Stimulated activated naive B cell treated with anti-CD40 and anti-IgM and Interleukin-4, amounts not matched to agents 10 μg/mL and 1 μg/mL and 100 μg/mL, for 72 hours (primary cell): Measurements from ENCODE around the gene SLC5A6.
A peak's percentile ranks its signal among the peaks of the same experiment; 100 is the strongest.

Source experiments
- ATAC-seq, 2 donors: fragments of 150-1000 bp; cut with Tn5 transposase; replicated peaks; 2 replicates each; pipeline ENCODE4 v1.10.0; 2021; ENCODE audit warnings: moderate library complexity in 1 of 2
- DNase-seq: peaks from one replicate; pipeline ENCODE4 v3.0.0; 2021
- H3K27ac Mint-ChIP-seq: one replicate; pipeline ENCODE4 v1.8.0; 2022; ENCODE audit warnings: mild to moderate bottlenecking, mixed read lengths
- H3K27me3 Mint-ChIP-seq, 2 donors: one replicate each; pipeline ENCODE4 v1.8.0; 2022; ENCODE audit warnings: mixed read lengths in 2 of 2
- H3K36me3 Mint-ChIP-seq, 2 donors: one replicate each; pipeline ENCODE4 v1.8.0; 2022; ENCODE audit warnings: mixed read lengths in 2 of 2, mild to moderate bottlenecking in 1 of 2
- H3K4me1 Mint-ChIP-seq, 2 donors: one replicate each; pipeline ENCODE4 v1.8.0; 2022; ENCODE audit warnings: mixed read lengths in 2 of 2, mild to moderate bottlenecking in 1 of 2
- H3K4me3 Mint-ChIP-seq, 2 donors: one replicate each; pipeline ENCODE4 v1.8.0; 2022; ENCODE audit warnings: mild to moderate bottlenecking in 2 of 2, mixed read lengths in 2 of 2, moderate library complexity in 1 of 2
- H3K9me3 Mint-ChIP-seq, 2 donors: one replicate each; pipeline ENCODE4 v1.8.0; 2022; ENCODE audit warnings: mixed read lengths in 2 of 2, mild to moderate bottlenecking in 1 of 2

Gene SLC5A6

GRCh38 chr2:27243391-27244130 is 31.5 kb upstream of the SLC5A6 start:
- Mint-ChIP-seq H3K27ac (no peak overlapping the region), H3K4me1 (no peaks in the 10 kb centered on the region), H3K27me3 (no peaks in the 10 kb centered on the region), H3K9me3 (no peaks in the 10 kb centered on the region), H3K4me3 (no peak overlapping the region), H3K36me3 (peaks cover 48 to 52% of the 10 kb centered on the region in 2 donors)
- ATAC-seq (no peak), DNase-seq (no peak)

GRCh38 chr2:27242614-27242951 is 30.5 kb upstream of the SLC5A6 start:
- H3K4me1 Mint-ChIP-seq: no peaks in the 10 kb centered on the region
- DNase-seq (no peak), ATAC-seq (no peak)
- no peaks in the 10 kb centered on the region for H3K9me3 Mint-ChIP-seq
- no peaks in the 10 kb centered on the region for H3K27me3 Mint-ChIP-seq
- H3K36me3 Mint-ChIP-seq: peaks cover 54 to 62% of the 10 kb centered on the region in 2 donors
- H3K4me3 Mint-ChIP-seq: no peak overlapping the region
- no peak overlapping the region for H3K27ac Mint-ChIP-seq

- Mint-ChIP-seq H3K4me3 (no peak overlapping the region), H3K27ac (no peak overlapping the region), H3K27me3 (no peaks in the 10 kb centered on the region), H3K9me3 (no peaks in the 10 kb centered on the region), H3K36me3 (peaks cover 59 to 68% of the 10 kb centered on the region in 2 donors), H3K4me1 (no peaks in the 10 kb centered on the region)
- DNase-seq: no peak
- no peak for ATAC-seq
Measured at GRCh38 chr2:27241761-27242613, 29.9 kb upstream of the SLC5A6 start.

- H3K27ac Mint-ChIP-seq: no peak overlapping the region
- H3K36me3 Mint-ChIP-seq: peaks cover 66 to 77% of the 10 kb centered on the region in 2 donors
- no peak overlapping the region for H3K4me3 Mint-ChIP-seq
- no peaks in the 10 kb centered on the region for H3K4me1 Mint-ChIP-seq
- H3K9me3 Mint-ChIP-seq: no peaks in the 10 kb centered on the region
- no peak for DNase-seq
- ATAC-seq: no peak
- H3K27me3 Mint-ChIP-seq: no peaks in the 10 kb centered on the region
Measured at GRCh38 chr2:27240406-27240805, 28.3 kb upstream of the SLC5A6 start.

GRCh38 chr2:27238976-27239375 is 26.9 kb upstream of the SLC5A6 start:
- no peak for DNase-seq
- Mint-ChIP-seq H3K4me3 (no peak overlapping the region), H3K27ac (no peak overlapping the region), H3K9me3 (no peaks in the 10 kb centered on the region), H3K36me3 (peaks cover 66 to 75% of the 10 kb centered on the region in 2 donors), H3K4me1 (no peaks in the 10 kb centered on the region), H3K27me3 (no peaks in the 10 kb centered on the region)
- no peak for ATAC-seq

- H3K27ac Mint-ChIP-seq: no peak overlapping the region
- peaks cover 62 to 76% of the 10 kb centered on the region in 2 donors for H3K36me3 Mint-ChIP-seq
- no peaks in the 10 kb centered on the region for H3K4me1 Mint-ChIP-seq
- no peaks in the 10 kb centered on the region for H3K27me3 Mint-ChIP-seq
- H3K4me3 Mint-ChIP-seq: no peak overlapping the region
- DNase-seq (no peak), ATAC-seq (no peak)
- no peaks in the 10 kb centered on the region for H3K9me3 Mint-ChIP-seq
Measured at GRCh38 chr2:27237341-27237945, 25.4 kb upstream of the SLC5A6 start.

GRCh38 chr2:27236626-27237025 is 24.6 kb upstream of the SLC5A6 start:
- Mint-ChIP-seq H3K9me3 (no peaks in the 10 kb centered on the region), H3K27ac (no peak overlapping the region), H3K4me1 (no peaks in the 10 kb centered on the region), H3K36me3 (peaks cover 60 to 78% of the 10 kb centered on the region in 2 donors), H3K4me3 (no peak overlapping the region), H3K27me3 (no peaks in the 10 kb centered on the region)
- DNase-seq: no peak
- no peak for ATAC-seq

GRCh38 chr2:27236136-27236535 is 24.1 kb upstream of the SLC5A6 start:
- H3K9me3 Mint-ChIP-seq: no peaks in the 10 kb centered on the region
- no peaks in the 10 kb centered on the region for H3K27me3 Mint-ChIP-seq
- no peak for DNase-seq
- no peak overlapping the region for H3K27ac Mint-ChIP-seq
- peak overlapping the region in 1 of 2 donors; percentile 7 for H3K4me3 Mint-ChIP-seq
- no peaks in the 10 kb centered on the region for H3K4me1 Mint-ChIP-seq
- ATAC-seq: no peak
- H3K36me3 Mint-ChIP-seq: peaks cover 59 to 79% of the 10 kb centered on the region in 2 donors

- Mint-ChIP-seq H3K27me3 (no peaks in the 10 kb centered on the region), H3K9me3 (no peaks in the 10 kb centered on the region), H3K36me3 (peaks cover 51 to 67% of the 10 kb centered on the region in 2 donors), H3K4me3 (no peak overlapping the region), H3K27ac (no peak overlapping the region), H3K4me1 (no peaks in the 10 kb centered on the region)
- ATAC-seq (no peak), DNase-seq (no peak)
Measured at GRCh38 chr2:27233341-27233740, 21.3 kb upstream of the SLC5A6 start.

- DNase-seq: no peak
- no peaks in the 10 kb centered on the region for H3K9me3 Mint-ChIP-seq
- ATAC-seq: no peak
- peaks cover 44 to 62% of the 10 kb centered on the region in 2 donors for H3K36me3 Mint-ChIP-seq
- H3K27ac Mint-ChIP-seq: no peak overlapping the region
- H3K4me1 Mint-ChIP-seq: no peaks in the 10 kb centered on the region
- H3K4me3 Mint-ChIP-seq: no peak overlapping the region
- no peaks in the 10 kb centered on the region for H3K27me3 Mint-ChIP-seq
Measured at GRCh38 chr2:27231921-27232320, 19.9 kb upstream of the SLC5A6 start.

- Mint-ChIP-seq H3K4me1 (no peaks in the 10 kb centered on the region), H3K4me3 (no peak overlapping the region), H3K27me3 (no peaks in the 10 kb centered on the region), H3K9me3 (no peaks in the 10 kb centered on the region), H3K27ac (no peak overlapping the region), H3K36me3 (peaks cover 45 to 68% of the 10 kb centered on the region in 2 donors)
- DNase-seq (no peak), ATAC-seq (no peak)
Measured at GRCh38 chr2:27227501-27227900, 15.4 kb upstream of the SLC5A6 start.

GRCh38 chr2:27225526-27225925 is 13.5 kb upstream of the SLC5A6 start:
- no peaks in the 10 kb centered on the region for H3K27me3 Mint-ChIP-seq
- DNase-seq (no peak), ATAC-seq (no peak)
- no peak overlapping the region for H3K27ac Mint-ChIP-seq
- no peaks in the 10 kb centered on the region for H3K9me3 Mint-ChIP-seq
- peaks cover 47 to 72% of the 10 kb centered on the region in 2 donors for H3K36me3 Mint-ChIP-seq
- no peak overlapping the region for H3K4me3 Mint-ChIP-seq
- H3K4me1 Mint-ChIP-seq: no peaks in the 10 kb centered on the region

- Mint-ChIP-seq H3K9me3 (no peaks in the 10 kb centered on the region), H3K4me1 (peaks cover 4 to 11% of the 10 kb centered on the region in 2 donors), H3K4me3 (no peak overlapping the region), H3K27ac (peak overlapping the region; percentile 75), H3K27me3 (no peaks in the 10 kb centered on the region), H3K36me3 (peaks cover 47 to 75% of the 10 kb centered on the region in 2 donors)
- ATAC-seq (no peak), DNase-seq (no peak)
Measured at GRCh38 chr2:27223416-27223815, 11.3 kb upstream of the SLC5A6 start.

- H3K27ac Mint-ChIP-seq: no peak overlapping the region
- H3K36me3 Mint-ChIP-seq: peaks cover 53 to 80% of the 10 kb centered on the region in 2 donors
- ATAC-seq: no peak
- H3K9me3 Mint-ChIP-seq: no peaks in the 10 kb centered on the region
- no peak overlapping the region for H3K4me3 Mint-ChIP-seq
- H3K4me1 Mint-ChIP-seq: peaks cover 11 to 21% of the 10 kb centered on the region in 2 donors
- no peaks in the 10 kb centered on the region for H3K27me3 Mint-ChIP-seq
- no peak for DNase-seq
Measured at GRCh38 chr2:27222407-27222806, 10.3 kb upstream of the SLC5A6 start.
